Transverse colon (tissue), 4 donors: ENCODE results near the gene MOV10L1. TPM values are rescaled to one million over a fixed set of nuclear protein-coding genes. Genes with fewer than 3 reads are reported as not detected.

ENCODE experiments used
- DNase-seq: peaks from one replicate; pipeline ENCODE4 v3.0.0-alpha.2; 2019
- H3K27ac ChIP-seq, 4 donors: fragments of 200-600 bp; sonication (generic); 2 replicates each; pipeline ENCODE4 v1.5.1; 2016 to 2018; ENCODE audit warnings: inconsistent platforms in 4 of 4
- H3K27me3 ChIP-seq: fragments of 200-600 bp; sonication (generic); 2 replicates; pipeline ENCODE4 v1.5.1; 2017; ENCODE audit warnings: inconsistent platforms
- H3K36me3 ChIP-seq, 4 donors: fragments of 200-600 bp; sonication (generic); 2 replicates each; pipeline ENCODE4 v1.5.1; 2017 to 2019; ENCODE audit warnings: inconsistent platforms in 4 of 4
- H3K4me1 ChIP-seq, 4 donors: fragments of 200-600 bp; sonication (generic); 2 replicates each; pipeline ENCODE4 v1.5.1; 2017 to 2020; ENCODE audit warnings: inconsistent platforms in 4 of 4
- H3K4me3 ChIP-seq, 4 donors: fragments of 200-600 bp; sonication (generic); 1 replicate in 1 of 4; 2 replicates in 3 of 4; pipeline versions ENCODE4 v1.5.1 to v1.6.1; 2017 to 2019; ENCODE audit warnings: inconsistent platforms in 4 of 4
- H3K9me3 ChIP-seq, 2 donors: fragments of 200-600 bp; sonication (generic); 2 replicates each; pipeline ENCODE4 v1.5.1; 2017 to 2019; ENCODE audit warnings: inconsistent platforms in 2 of 2
- CTCF ChIP-seq, 5 experiments: fragments of 200-600 bp in 3 of 5; fragments of 450-650 bp in 2 of 5; sonication (generic) in 3 of 5; IDR thresholded peaks; 1 replicate in 2 of 5; 2 replicates in 3 of 5; pipeline ENCODE4 v1.5.1; 2016 to 2017; ENCODE audit warnings: antibody characterized with exemption in 5 of 5, inconsistent platforms in 3 of 5, mild to moderate bottlenecking in 2 of 5, moderate library complexity in 1 of 5
- EP300 ChIP-seq: sonication (generic); formaldehyde crosslinking; IDR thresholded peaks from one replicate; pipeline ENCODE4 v1.6.1; 2017; ENCODE audit warnings: antibody characterized with exemption, low read depth
- POLR2A ChIP-seq: fragments of 450-650 bp; IDR thresholded peaks from one replicate; pipeline ENCODE4 v1.6.1; 2016; ENCODE audit warnings: antibody characterized with exemption, mild to moderate bottlenecking, moderate library complexity
- POLR2AphosphoS5 ChIP-seq, 3 donors: sonication (generic); formaldehyde crosslinking; IDR thresholded peaks; one replicate each; pipeline ENCODE4 v1.6.1; 2016; ENCODE audit warnings: antibody characterized with exemption in 3 of 3
- WGBS, 2 donors: methylation state at CpG; one replicate each; pipeline ENCODE4 v1.1.5; 2018; ENCODE audit warnings: low coverage in 1 of 2; 5-methylcytosine and 5-hydroxymethylcytosine counted together
- in situ Hi-C, 4 donors: fragments of 200-750 bp; cut with MboI; loops; one replicate each; pipeline versions ENCODE4 v1.15.0 to v1.15.1; 2017; ENCODE audit warnings: low sequenced_read_pairs in 3 of 4, low pct_ligation_motif_present in 1 of 4, low pct_unique_long_range_greater_than_20kb in 1 of 4
- intact Hi-C: fragments of 100-400 bp; cut with DNase I; formaldehyde crosslinking; loops from one replicate; pipeline ENCODE4 v1.15.1; 2023; ENCODE audit warnings: low total_unique reads
- total RNA-seq, 4 donors: library from RNA; depleted of rRNA; stranded (reverse); fragments of >200 nt; gene quantifications; one replicate each; pipeline ENCODE4 v1.1.0, GENCODE V29; 2016

Gene MOV10L1
- total RNA-seq, 4 donors from 2014 or later, result 0.20 to 0.48 (median 0.41) TPM; not detected in 1

GRCh38 chr22:50153756-50154140, 63.9 kb downstream of the MOV10L1 start:
- in situ Hi-C loops, result no loop called here
- H3K36me3 ChIP-seq, result no peaks in the 10 kb centered on the region
- no peaks in the 10 kb centered on the region for H3K9me3 ChIP-seq
- 83 to 86% methylated on average over 2 to 7 of the region's 7 CpGs for WGBS, 2 donors
- H3K4me3 ChIP-seq, result no peak overlapping the region
- no peaks in the 10 kb centered on the region for H3K4me1 ChIP-seq
- no peak overlapping the region for H3K27ac ChIP-seq
- no peaks in the 10 kb centered on the region for H3K27me3 ChIP-seq
- intact Hi-C loops, result loop anchor here (5.0 kb wide), 1 partner anchor 59 kb away; no protein-coding TSS in a partner anchor
- DNase-seq, result no peak
- no peak for TF ChIP-seq EP300
- no peak for TF ChIP-seq POLR2A
- TF ChIP-seq POLR2AphosphoS5 (IDR thresholded peaks at IDR 0.05), result no peak
- TF ChIP-seq CTCF (IDR thresholded peaks at IDR 0.05), result no peak

GRCh38 chr22:50157709-50158375, 68.0 kb downstream of the MOV10L1 start:
- peak; percentile 82 for DNase-seq
- Histone ChIP-seq H3K27me3 (no peaks in the 10 kb centered on the region), H3K4me3 (no peak overlapping the region), H3K9me3 (no peaks in the 10 kb centered on the region), H3K36me3 (no peaks in the 10 kb centered on the region), H3K27ac (no peak overlapping the region), H3K4me1 (no peaks in the 10 kb centered on the region)
- intact Hi-C loops, result no loop called here
- in situ Hi-C loops, result no loop called here
- 61 to 69% methylated on average over 8 to 21 of the region's 21 CpGs for WGBS, 2 donors
- TF ChIP-seq CTCF (IDR thresholded peaks at IDR 0.05) (no peak), POLR2AphosphoS5 (IDR thresholded peaks at IDR 0.05) (peak in 1 of 3 donors; percentile 20)

- in situ Hi-C loops (no loop called here), intact Hi-C loops (no loop called here)
- Histone ChIP-seq H3K9me3 (no peaks in the 10 kb centered on the region), H3K4me1 (no peaks in the 10 kb centered on the region), H3K36me3 (no peaks in the 10 kb centered on the region), H3K27ac (no peak overlapping the region), H3K4me3 (no peak overlapping the region), H3K27me3 (no peaks in the 10 kb centered on the region)
- TF ChIP-seq CTCF (IDR thresholded peaks at IDR 0.05) (no peak), POLR2A (no peak), EP300 (no peak)
- WGBS, 2 donors, result 81% methylated on average over 3 to 7 of the region's 7 CpGs
- DNase-seq, result no peak
These were observed 71.1 kb downstream of the MOV10L1 start for GRCh38 chr22:50160947-50161346.

GRCh38 chr22:50161508-50162390, 71.9 kb downstream of the MOV10L1 start:
- Histone ChIP-seq H3K27ac (no peak overlapping the region), H3K4me3 (no peak overlapping the region), H3K9me3 (no peaks in the 10 kb centered on the region), H3K27me3 (no peaks in the 10 kb centered on the region), H3K36me3 (no peaks in the 10 kb centered on the region), H3K4me1 (no peaks in the 10 kb centered on the region)
- no peak for TF ChIP-seq CTCF (IDR thresholded peaks at IDR 0.05)
- intact Hi-C loops (no loop called here), in situ Hi-C loops (no loop called here)
- no peak for DNase-seq
- WGBS, 2 donors, result 80 to 84% methylated on average over 1 to 17 of the region's 23 CpGs
